GDM1 (cell line): ENCODE measurements around the gene TTLL5.

ENCODE experiments used
- DNase-seq: peaks from one replicate; lab custom pipeline; 2025; lab: John Stamatoyannopoulos, UW

Gene TTLL5

GRCh38 chr14:75989134-75989533 is 328.1 kb downstream of the TTLL5 start:
- no peak for DNase-seq

- no peak for DNase-seq
Measured at GRCh38 chr14:75990297-75990696, 329.3 kb downstream of the TTLL5 start.

GRCh38 chr14:75991753-75992152 is 330.7 kb downstream of the TTLL5 start:
- no peak for DNase-seq

- no peak for DNase-seq
Measured at GRCh38 chr14:75993567-75994041, 332.6 kb downstream of the TTLL5 start.

GRCh38 chr14:75995372-75996041 is 334.5 kb downstream of the TTLL5 start:
- no peak for DNase-seq

GRCh38 chr14:75996488-75996887 is 335.4 kb downstream of the TTLL5 start:
- DNase-seq, result no peak

- DNase-seq, result no peak
Measured at GRCh38 chr14:75999511-76000190, 338.6 kb downstream of the TTLL5 start.

GRCh38 chr14:76002383-76002782 is 341.3 kb downstream of the TTLL5 start:
- DNase-seq, result no peak
